Muscle layer of colon (tissue), 2 donors: ENCODE measurements around the gene TMEM239.

Experiments used
- H3K27ac ChIP-seq: one replicate; pipeline ENCODE4 v1.7.0; 2013; ENCODE audit warnings: low read depth, mild to moderate bottlenecking, low read length, moderate library complexity
- H3K27me3 ChIP-seq, 2 donors: one replicate each; pipeline ENCODE4 v1.7.0; 2013; ENCODE audit warnings: low read length in 2 of 2, mild to moderate bottlenecking in 2 of 2; ENCODE audit not compliant: insufficient read depth in 2 of 2, control insufficient read depth in 1 of 2
- H3K36me3 ChIP-seq: one replicate; pipeline ENCODE4 v1.7.0; 2013; ENCODE audit warnings: mild to moderate bottlenecking, low read length; ENCODE audit not compliant: insufficient read depth
- H3K4me1 ChIP-seq: one replicate; pipeline ENCODE4 v1.7.0; 2013; ENCODE audit warnings: mild to moderate bottlenecking, low read length; ENCODE audit not compliant: insufficient read depth
- H3K4me3 ChIP-seq, 2 donors: one replicate each; pipeline ENCODE4 v1.7.0; 2013; ENCODE audit warnings: low read length in 2 of 2, low read depth in 1 of 2, mild to moderate bottlenecking in 1 of 2, moderate library complexity in 1 of 2
- H3K9ac ChIP-seq: one replicate; pipeline ENCODE4 v1.7.0; 2013; ENCODE audit warnings: low read length
- H3K9me3 ChIP-seq: one replicate; pipeline ENCODE4 v1.7.0; 2013; ENCODE audit warnings: mild to moderate bottlenecking, low read length
- donor health status: abdominal sarcoma.
- donor health status: Adenocarcinoma of cecum.

Gene TMEM239

GRCh38 chr20:2815242-2815900 is 793 bp upstream of the TMEM239 start:
- Histone ChIP-seq H3K4me1 (no peaks in the 10 kb centered on the region), H3K4me3 (no peak overlapping the region), H3K27me3 (peaks cover 0 to 9% of the 10 kb centered on the region in 2 donors), H3K9ac (no peak overlapping the region), H3K9me3 (no peaks in the 10 kb centered on the region), H3K36me3 (no peaks in the 10 kb centered on the region), H3K27ac (no peak overlapping the region)

GRCh38 chr20:2816583-2817340 is 598 bp downstream of the TMEM239 start:
- H3K27me3 ChIP-seq, result peaks cover 0 to 21% of the 10 kb centered on the region in 2 donors
- no peaks in the 10 kb centered on the region for H3K9me3 ChIP-seq
- H3K4me1 ChIP-seq, result no peaks in the 10 kb centered on the region
- no peak overlapping the region for H3K4me3 ChIP-seq
- H3K27ac ChIP-seq, result no peak overlapping the region
- H3K9ac ChIP-seq, result no peak overlapping the region
- no peaks in the 10 kb centered on the region for H3K36me3 ChIP-seq

GRCh38 chr20:2817341-2817726 is 1.2 kb downstream of the TMEM239 start:
- Histone ChIP-seq H3K9me3 (no peaks in the 10 kb centered on the region), H3K4me3 (no peak overlapping the region), H3K36me3 (no peaks in the 10 kb centered on the region), H3K27ac (no peak overlapping the region), H3K9ac (no peak overlapping the region), H3K27me3 (peaks cover 0 to 21% of the 10 kb centered on the region in 2 donors), H3K4me1 (no peaks in the 10 kb centered on the region)

GRCh38 chr20:2817891-2818595 is 1.9 kb downstream of the TMEM239 start:
- peaks cover 0 to 21% of the 10 kb centered on the region in 2 donors for H3K27me3 ChIP-seq
- no peak overlapping the region for H3K4me3 ChIP-seq
- H3K36me3 ChIP-seq, result no peaks in the 10 kb centered on the region
- no peaks in the 10 kb centered on the region for H3K4me1 ChIP-seq
- H3K27ac ChIP-seq, result no peak overlapping the region
- H3K9me3 ChIP-seq, result no peaks in the 10 kb centered on the region
- no peak overlapping the region for H3K9ac ChIP-seq

GRCh38 chr20:2820084-2820895 is 4.1 kb downstream of the TMEM239 start:
- Histone ChIP-seq H3K36me3 (no peaks in the 10 kb centered on the region), H3K9ac (no peak overlapping the region), H3K27me3 (peaks cover 0 to 21% of the 10 kb centered on the region in 2 donors), H3K4me1 (no peaks in the 10 kb centered on the region), H3K9me3 (no peaks in the 10 kb centered on the region), H3K27ac (no peak overlapping the region), H3K4me3 (no peak overlapping the region)

GRCh38 chr20:2820896-2821869 is 5.0 kb downstream of the TMEM239 start:
- Histone ChIP-seq H3K27ac (no peak overlapping the region), H3K9me3 (no peaks in the 10 kb centered on the region), H3K9ac (no peak overlapping the region), H3K36me3 (no peaks in the 10 kb centered on the region), H3K27me3 (peaks cover 0 to 21% of the 10 kb centered on the region in 2 donors), H3K4me3 (no peak overlapping the region), H3K4me1 (no peaks in the 10 kb centered on the region)

GRCh38 chr20:2822073-2822472 is 5.9 kb downstream of the TMEM239 start:
- no peak overlapping the region for H3K9ac ChIP-seq
- H3K27ac ChIP-seq, result no peak overlapping the region
- H3K4me3 ChIP-seq, result no peak overlapping the region
- H3K27me3 ChIP-seq, result peaks cover 0 to 21% of the 10 kb centered on the region in 2 donors
- no peaks in the 10 kb centered on the region for H3K9me3 ChIP-seq
- H3K4me1 ChIP-seq, result no peaks in the 10 kb centered on the region
- H3K36me3 ChIP-seq, result no peaks in the 10 kb centered on the region

- Histone ChIP-seq H3K36me3 (no peaks in the 10 kb centered on the region), H3K9ac (no peak overlapping the region), H3K4me3 (no peak overlapping the region), H3K9me3 (no peaks in the 10 kb centered on the region), H3K27me3 (peaks cover 0 to 8% of the 10 kb centered on the region in 2 donors), H3K27ac (no peak overlapping the region), H3K4me1 (no peaks in the 10 kb centered on the region)
Observed at GRCh38 chr20:2825761-2826160, 9.6 kb downstream of the TMEM239 start.

- Histone ChIP-seq H3K9me3 (no peaks in the 10 kb centered on the region), H3K27ac (no peak overlapping the region), H3K36me3 (no peaks in the 10 kb centered on the region), H3K4me3 (no peak overlapping the region), H3K9ac (no peak overlapping the region), H3K27me3 (peaks cover 0 to under 1% of the 10 kb centered on the region in 2 donors), H3K4me1 (no peaks in the 10 kb centered on the region)
Observed at GRCh38 chr20:2826655-2827054, 10.5 kb downstream of the TMEM239 start.

- Histone ChIP-seq H3K4me3 (no peak overlapping the region), H3K27ac (no peak overlapping the region), H3K9ac (no peak overlapping the region), H3K9me3 (no peaks in the 10 kb centered on the region), H3K36me3 (no peaks in the 10 kb centered on the region), H3K27me3 (no peaks in the 10 kb centered on the region), H3K4me1 (no peaks in the 10 kb centered on the region)
Observed at GRCh38 chr20:2829376-2829775, 13.2 kb downstream of the TMEM239 start.
